Choroid plexus epithelial cell (primary cell): ENCODE measurements around the gene PRSS48.

Source experiments
- DNase-seq: peaks from one replicate; pipeline ENCODE4 v3.0.0-alpha.2; 2010; ENCODE audit warnings: low read depth
- H3K4me3 ChIP-seq: 2 replicates; pipeline ENCODE4 v1.5.1; 2011; ENCODE audit warnings: low read depth, mild to moderate bottlenecking, control low read depth, low read length, moderate library complexity
- TF ChIP-seq, protein P1 (sequence below): conservative IDR thresholded peaks from 2 replicates; pipeline ENCODE4 v1.5.1; 2011; ENCODE audit warnings: low read depth, mild to moderate bottlenecking, control low read depth, inconsistent platforms, low read length, moderate library complexity

The PRSS48 gene

DNA sequence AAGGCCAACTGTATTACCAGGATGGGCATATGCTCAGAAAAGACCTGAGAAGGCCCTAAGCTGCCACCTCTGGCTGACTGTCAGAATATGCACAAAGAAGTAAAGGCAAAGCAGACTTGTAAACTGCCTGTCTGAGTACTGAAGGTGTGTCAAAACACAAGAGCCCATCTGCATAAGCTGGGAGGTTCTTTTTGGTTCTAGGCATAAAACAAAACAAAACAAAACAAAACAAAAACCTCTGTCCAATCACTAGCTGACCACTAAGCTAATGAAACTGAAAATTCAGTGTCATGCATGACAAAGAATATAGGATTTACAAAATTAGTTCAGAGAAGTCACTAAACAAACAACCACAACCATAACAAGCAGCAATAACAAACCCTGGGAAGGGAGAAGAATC is 27.8 kb downstream of the PRSS48 start:
- H3K4me3 ChIP-seq: no peak overlapping the region
- DNase-seq: peak; percentile 20
- TF ChIP-seq, protein P1, sequence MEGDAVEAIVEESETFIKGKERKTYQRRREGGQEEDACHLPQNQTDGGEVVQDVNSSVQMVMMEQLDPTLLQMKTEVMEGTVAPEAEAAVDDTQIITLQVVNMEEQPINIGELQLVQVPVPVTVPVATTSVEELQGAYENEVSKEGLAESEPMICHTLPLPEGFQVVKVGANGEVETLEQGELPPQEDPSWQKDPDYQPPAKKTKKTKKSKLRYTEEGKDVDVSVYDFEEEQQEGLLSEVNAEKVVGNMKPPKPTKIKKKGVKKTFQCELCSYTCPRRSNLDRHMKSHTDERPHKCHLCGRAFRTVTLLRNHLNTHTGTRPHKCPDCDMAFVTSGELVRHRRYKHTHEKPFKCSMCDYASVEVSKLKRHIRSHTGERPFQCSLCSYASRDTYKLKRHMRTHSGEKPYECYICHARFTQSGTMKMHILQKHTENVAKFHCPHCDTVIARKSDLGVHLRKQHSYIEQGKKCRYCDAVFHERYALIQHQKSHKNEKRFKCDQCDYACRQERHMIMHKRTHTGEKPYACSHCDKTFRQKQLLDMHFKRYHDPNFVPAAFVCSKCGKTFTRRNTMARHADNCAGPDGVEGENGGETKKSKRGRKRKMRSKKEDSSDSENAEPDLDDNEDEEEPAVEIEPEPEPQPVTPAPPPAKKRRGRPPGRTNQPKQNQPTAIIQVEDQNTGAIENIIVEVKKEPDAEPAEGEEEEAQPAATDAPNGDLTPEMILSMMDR: peak; percentile 3

DNA sequence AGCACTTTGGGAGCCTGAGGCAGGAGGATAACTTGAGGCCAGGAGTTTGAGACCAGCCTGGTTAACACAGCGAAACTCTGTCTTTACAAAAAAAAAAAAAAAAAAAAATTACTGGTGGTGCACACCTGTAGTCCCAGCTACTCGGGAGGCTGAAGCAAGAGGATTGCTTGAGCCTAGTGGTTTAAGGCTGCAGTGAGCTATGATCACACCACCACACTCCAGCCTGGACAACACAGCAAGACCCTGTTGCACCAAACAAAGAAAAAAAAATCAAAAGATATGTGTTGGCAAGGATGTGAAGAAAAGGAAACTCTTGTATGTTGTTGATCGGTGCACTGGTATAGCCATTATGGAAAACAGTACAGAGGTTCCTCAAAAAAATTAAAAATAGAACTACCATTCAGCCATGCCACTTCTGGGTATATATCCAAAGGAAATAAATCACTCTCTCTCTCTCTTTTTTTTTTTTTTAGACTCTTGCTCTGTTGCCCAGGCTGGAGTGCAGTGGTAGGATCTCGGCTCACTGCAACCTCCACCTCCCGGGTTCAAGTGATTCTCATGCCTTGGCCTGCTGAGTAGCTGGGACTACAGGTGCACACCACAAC is 33.3 kb downstream of the PRSS48 start:
- no peak for DNase-seq
- TF ChIP-seq, protein P1: no peak
- no peak overlapping the region for H3K4me3 ChIP-seq

DNA sequence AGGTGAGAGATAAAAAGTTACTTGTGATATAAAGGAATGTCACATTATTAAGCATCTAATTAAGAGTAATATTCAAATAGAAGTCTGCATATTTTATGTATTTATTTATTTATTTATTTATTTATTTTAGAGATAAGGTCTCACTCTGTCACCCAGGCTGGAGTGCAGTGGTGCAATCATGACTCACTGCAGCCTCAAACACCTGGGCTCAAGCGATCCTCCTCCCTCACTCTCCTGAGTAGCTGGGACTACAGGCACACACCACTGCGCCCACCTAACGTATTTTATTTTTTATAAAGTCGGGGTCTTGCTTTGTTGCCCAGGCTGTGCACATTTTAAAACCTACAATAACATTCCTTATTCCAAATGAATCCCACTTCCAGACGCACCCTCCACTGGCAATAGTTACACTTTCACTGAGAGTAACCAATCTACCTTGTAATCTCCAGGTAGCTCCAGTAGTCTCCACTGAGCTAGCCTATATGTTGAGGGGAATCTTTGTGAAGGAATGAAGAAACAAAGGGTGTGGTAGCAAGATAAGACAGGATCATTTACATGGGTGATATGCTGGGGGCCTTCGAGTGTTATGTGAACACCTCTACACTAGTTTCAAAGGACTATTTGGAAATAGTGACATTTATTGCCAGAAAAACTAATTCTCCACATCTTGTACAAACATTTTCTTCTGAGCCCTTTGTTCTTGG is 36.5 kb downstream of the PRSS48 start:
- H3K4me3 ChIP-seq: no peak overlapping the region
- no peak for DNase-seq

DNA sequence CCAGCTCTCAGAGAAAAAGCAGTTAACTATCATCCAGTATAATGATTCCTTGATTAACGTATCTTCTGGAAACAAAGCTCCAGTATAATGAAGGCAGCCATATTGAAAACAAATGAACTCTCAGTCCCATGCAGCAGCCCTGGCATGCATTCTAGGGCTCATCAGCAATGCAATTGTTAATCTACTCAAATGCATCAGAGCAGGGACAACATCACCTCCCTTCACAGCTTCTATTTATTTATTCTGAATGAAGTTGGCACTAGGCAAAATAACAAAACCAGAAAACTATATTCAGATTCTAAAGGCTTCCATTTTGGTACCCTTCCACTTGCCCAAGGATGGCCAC is 37.0 kb downstream of the PRSS48 start:
- no peak overlapping the region for H3K4me3 ChIP-seq
- no peak for DNase-seq
- TF ChIP-seq, protein P1: no peak

More for the DNA sequence above, 36.5 kb downstream of the PRSS48 start:
- TF ChIP-seq, protein P1: no peak

DNA sequence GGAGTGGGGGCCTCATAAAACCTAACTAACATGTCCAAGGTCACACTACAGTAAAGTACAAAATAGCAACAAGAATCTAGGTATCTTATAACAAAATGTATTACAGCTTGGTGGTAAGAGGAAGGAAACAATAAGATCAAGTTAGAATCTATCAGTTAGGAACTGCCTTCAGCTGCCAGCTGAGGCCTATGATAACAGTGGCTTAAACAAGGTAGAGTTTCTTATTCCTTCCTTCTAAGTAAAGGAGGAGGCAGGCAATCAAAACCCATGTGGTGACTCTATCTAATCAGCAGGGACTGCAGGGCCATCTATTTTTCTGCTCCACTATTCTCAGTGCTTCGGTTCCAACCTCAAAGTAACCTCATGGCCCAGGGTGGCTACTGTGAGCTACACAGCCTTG is 37.5 kb downstream of the PRSS48 start:
- TF ChIP-seq, protein P1: no peak
- no peak for DNase-seq
- H3K4me3 ChIP-seq: no peak overlapping the region

DNA sequence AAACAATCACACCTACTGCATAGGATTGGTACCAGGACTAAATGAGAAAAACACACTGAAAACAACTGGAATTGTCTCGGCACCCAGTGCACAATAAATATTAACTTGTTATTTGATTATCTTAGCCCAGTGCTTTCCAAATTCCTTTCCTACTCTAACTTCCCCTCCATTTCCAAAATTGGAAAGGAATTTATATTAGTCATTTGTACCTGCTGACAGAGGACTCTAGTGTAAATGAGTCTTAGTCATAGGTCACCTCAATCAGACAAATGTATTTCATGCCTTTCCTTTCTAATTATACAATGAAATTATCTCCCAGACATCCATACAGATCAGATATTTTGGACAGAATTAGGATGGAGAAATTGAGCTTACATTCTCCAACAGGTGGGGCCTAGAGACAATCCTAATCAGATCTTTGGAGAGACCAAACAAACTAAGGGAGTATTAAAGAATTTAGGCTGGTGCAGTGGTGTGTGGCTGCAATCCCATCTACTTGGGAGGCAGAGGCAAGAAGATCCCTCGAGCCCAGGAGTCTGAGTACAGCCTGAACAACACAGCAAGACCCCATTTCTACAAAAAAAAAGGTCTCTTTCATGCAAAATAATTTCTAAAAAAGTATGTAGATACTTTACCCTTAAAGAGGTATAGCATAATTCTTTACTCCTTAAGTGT is 38.4 kb downstream of the PRSS48 start:
- peak; percentile 28 for DNase-seq
- H3K4me3 ChIP-seq: no peak overlapping the region

More for the DNA sequence above, 38.4 kb downstream of the PRSS48 start:
- TF ChIP-seq, protein P1: no peak
